OCI-LY1 (cell line): ENCODE results near the gene ZNF160.

Experiments
- H2AFZ ChIP-seq: fragments of 200-600 bp; sonication (generic), shearing (Covaris generic); 2 replicates; pipeline ENCODE4 v1.6.0; 2014; ENCODE audit warnings: antibody characterized with exemption, mild to moderate bottlenecking, low read length
- H3F3A ChIP-seq: fragments of 200-600 bp; sonication (generic), shearing (Covaris generic); 2 replicates; pipeline ENCODE4 v1.6.0; 2014; ENCODE audit warnings: mild to moderate bottlenecking, antibody characterized with exemption, low read length, moderate library complexity; ENCODE audit not compliant: insufficient read depth
- H3K27ac ChIP-seq: fragments of 200-600 bp; sonication (generic); 2 replicates; pipeline ENCODE4 v1.5.1; 2014; ENCODE audit warnings: low read length, mixed run types, mild to moderate bottlenecking, low read depth; ENCODE audit not compliant: poor library complexity, severe bottlenecking
- H3K27me3 ChIP-seq: fragments of 200-600 bp; sonication (generic); 2 replicates; pipeline ENCODE4 v1.6.0; 2014; ENCODE audit warnings: antibody characterized with exemption, mild to moderate bottlenecking, low read length, moderate library complexity; ENCODE audit not compliant: insufficient read depth
- H3K36me3 ChIP-seq: fragments of 200-600 bp; sonication (generic); 2 replicates; pipeline ENCODE4 v1.6.1; 2014; ENCODE audit warnings: mild to moderate bottlenecking, antibody characterized with exemption, low read length, moderate library complexity, mixed read lengths; ENCODE audit not compliant: insufficient read depth
- H3K4me1 ChIP-seq: fragments of 200-600 bp; sonication (generic); 2 replicates; pipeline ENCODE4 v1.5.1; 2014; ENCODE audit warnings: mild to moderate bottlenecking, low read length, moderate library complexity; ENCODE audit not compliant: insufficient read depth, severe bottlenecking
- H3K4me2 ChIP-seq: fragments of 200-600 bp; sonication (generic), shearing (Covaris generic); 2 replicates; pipeline ENCODE4 v1.6.1; 2014; ENCODE audit warnings: low read length
- H3K4me3 ChIP-seq: fragments of 200-600 bp; sonication (generic); 2 replicates; pipeline ENCODE4 v1.5.1; 2014; ENCODE audit warnings: low read length, low read depth, mild to moderate bottlenecking, mixed read lengths; ENCODE audit not compliant: poor library complexity, severe bottlenecking
- H3K79me2 ChIP-seq: fragments of 200-600 bp; shearing (Covaris generic); 2 replicates; pipeline ENCODE4 v1.6.1; 2016; ENCODE audit warnings: mixed run types, low read length, mixed read lengths; ENCODE audit not compliant: insufficient read depth
- H3K9ac ChIP-seq: fragments of 200-600 bp; sonication (generic), shearing (Covaris generic); 2 replicates; pipeline ENCODE4 v1.6.1; 2014; ENCODE audit warnings: mild to moderate bottlenecking, low read length, mixed read lengths
- H3K9me2 ChIP-seq: fragments of 200-600 bp; sonication (generic), shearing (Covaris generic); 2 replicates; pipeline ENCODE4 v1.6.1; 2014; ENCODE audit warnings: low read depth, mild to moderate bottlenecking, low read length, mixed read lengths
- H3K9me3 ChIP-seq: fragments of 200-600 bp; shearing (Covaris generic); 2 replicates; pipeline ENCODE4 v1.6.1; 2014; ENCODE audit warnings: low read length, mixed read lengths
- H4K20me1 ChIP-seq: fragments of 200-600 bp; sonication (generic), shearing (Covaris generic); 2 replicates; pipeline ENCODE4 v1.6.0; 2016; ENCODE audit warnings: mild to moderate bottlenecking, low read length; ENCODE audit not compliant: insufficient read depth
- EZH2 ChIP-seq: fragments of 200-600 bp; sonication (generic), shearing (Covaris generic); IDR thresholded peaks from 2 replicates; pipeline ENCODE4 v1.8.0; 2017; ENCODE audit warnings: borderline replicate concordance, mixed run types, mild to moderate bottlenecking, antibody characterized with exemption, low read length, moderate library complexity, mixed read lengths
- TF ChIP-seq, protein P1 (sequence below): fragments of 200-600 bp; sonication (generic), shearing (Covaris generic); IDR thresholded peaks from 2 replicates; pipeline ENCODE4 v1.5.1; 2017; ENCODE audit warnings: mild to moderate bottlenecking, antibody characterized with exemption, low read length, moderate library complexity, mixed read lengths

ZNF160 gene

DNA sequence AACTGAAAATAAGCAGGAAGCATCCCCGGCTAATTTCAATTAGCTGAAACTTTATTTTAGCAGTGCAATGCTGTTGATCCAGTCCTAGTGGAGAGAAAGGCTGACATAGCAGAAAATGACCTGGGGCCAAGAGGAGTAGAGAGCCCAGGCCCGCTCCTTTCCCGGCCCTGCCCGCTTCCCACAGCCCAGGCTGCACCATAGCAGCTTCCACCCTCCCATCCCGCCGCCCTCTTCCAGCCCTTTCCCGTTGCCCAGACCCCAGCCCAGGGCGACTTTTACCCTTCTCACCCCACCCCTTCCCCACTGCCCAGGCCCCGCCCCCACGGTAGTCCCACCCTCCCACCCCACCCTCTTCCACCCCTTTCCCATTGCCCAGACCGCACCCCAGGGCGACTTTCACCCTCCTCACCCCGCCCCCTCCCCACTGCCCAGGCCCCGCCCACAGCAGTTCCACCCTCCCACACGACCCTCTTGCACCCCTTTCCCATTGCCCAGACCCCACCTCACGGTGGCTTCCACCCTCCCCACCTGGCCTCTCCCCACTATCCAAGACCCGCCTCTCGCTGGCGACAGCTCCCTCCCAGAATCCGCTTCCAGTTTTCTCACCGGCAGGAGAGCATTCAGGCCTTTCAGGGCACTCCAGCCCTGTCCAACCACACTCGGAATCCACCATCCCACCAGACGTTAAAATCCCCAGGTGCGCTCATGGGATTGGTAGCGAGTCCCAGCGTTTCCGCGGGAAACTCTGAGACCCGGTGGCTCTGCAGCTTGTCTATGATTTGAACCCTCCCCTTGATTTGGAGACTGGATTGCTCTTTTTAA is 8.3 kb downstream of the ZNF160 start:
- TF ChIP-seq, protein P1, sequence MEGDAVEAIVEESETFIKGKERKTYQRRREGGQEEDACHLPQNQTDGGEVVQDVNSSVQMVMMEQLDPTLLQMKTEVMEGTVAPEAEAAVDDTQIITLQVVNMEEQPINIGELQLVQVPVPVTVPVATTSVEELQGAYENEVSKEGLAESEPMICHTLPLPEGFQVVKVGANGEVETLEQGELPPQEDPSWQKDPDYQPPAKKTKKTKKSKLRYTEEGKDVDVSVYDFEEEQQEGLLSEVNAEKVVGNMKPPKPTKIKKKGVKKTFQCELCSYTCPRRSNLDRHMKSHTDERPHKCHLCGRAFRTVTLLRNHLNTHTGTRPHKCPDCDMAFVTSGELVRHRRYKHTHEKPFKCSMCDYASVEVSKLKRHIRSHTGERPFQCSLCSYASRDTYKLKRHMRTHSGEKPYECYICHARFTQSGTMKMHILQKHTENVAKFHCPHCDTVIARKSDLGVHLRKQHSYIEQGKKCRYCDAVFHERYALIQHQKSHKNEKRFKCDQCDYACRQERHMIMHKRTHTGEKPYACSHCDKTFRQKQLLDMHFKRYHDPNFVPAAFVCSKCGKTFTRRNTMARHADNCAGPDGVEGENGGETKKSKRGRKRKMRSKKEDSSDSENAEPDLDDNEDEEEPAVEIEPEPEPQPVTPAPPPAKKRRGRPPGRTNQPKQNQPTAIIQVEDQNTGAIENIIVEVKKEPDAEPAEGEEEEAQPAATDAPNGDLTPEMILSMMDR = no peak
- no peak for TF ChIP-seq EZH2
- H3K9me2 ChIP-seq = no peaks in the 10 kb centered on the region
- H3K79me2 ChIP-seq = peaks cover 15% of the 10 kb centered on the region; the same call in 1 of the 2 replicates
- no peak overlapping the region for H3K4me3 ChIP-seq
- no peaks in the 10 kb centered on the region for H3F3A ChIP-seq
- H3K4me1 ChIP-seq = no peaks in the 10 kb centered on the region
- no peaks in the 10 kb centered on the region for H4K20me1 ChIP-seq
- H2AFZ ChIP-seq = no peak overlapping the region
- H3K27me3 ChIP-seq = no peaks in the 10 kb centered on the region
- peaks cover 2% of the 10 kb centered on the region; the same call in 1 of the 2 replicates for H3K9me3 ChIP-seq
- peaks cover 85% of the 10 kb centered on the region for H3K36me3 ChIP-seq
- H3K27ac ChIP-seq = no peak overlapping the region
- no peak overlapping the region for H3K4me2 ChIP-seq
- H3K9ac ChIP-seq = no peak overlapping the region

DNA sequence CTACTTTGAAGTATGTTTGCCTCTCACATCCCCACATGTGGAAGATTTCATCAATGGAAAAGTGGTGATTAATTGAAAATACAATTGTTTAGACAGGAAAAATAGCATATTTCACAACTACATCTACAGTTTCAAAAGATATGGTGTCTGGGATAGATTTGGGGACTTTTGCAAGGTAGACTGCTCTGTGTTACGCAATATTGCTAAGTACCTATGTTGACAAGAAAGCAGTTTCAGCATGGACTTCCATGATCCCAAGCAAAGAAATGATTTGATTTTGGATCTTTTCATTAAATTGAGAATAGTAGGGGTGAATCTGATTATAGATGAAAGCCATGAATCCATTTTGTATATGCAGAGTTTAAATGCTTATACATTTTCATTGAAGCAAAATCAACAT is 10.5 kb downstream of the ZNF160 start:
- H4K20me1 ChIP-seq = no peaks in the 10 kb centered on the region
- TF ChIP-seq EZH2 = no peak
- TF ChIP-seq, protein P1 = no peak
- H3K27ac ChIP-seq = no peak overlapping the region
- H3K79me2 ChIP-seq = peaks cover 3% of the 10 kb centered on the region; the same call in 1 of the 2 replicates
- no peaks in the 10 kb centered on the region for H3F3A ChIP-seq
- no peak overlapping the region for H3K4me3 ChIP-seq
- no peak overlapping the region for H3K9ac ChIP-seq
- no peaks in the 10 kb centered on the region for H3K9me2 ChIP-seq
- no peak overlapping the region for H2AFZ ChIP-seq
- no peaks in the 10 kb centered on the region for H3K4me1 ChIP-seq
- H3K36me3 ChIP-seq = peaks cover 82% of the 10 kb centered on the region
- H3K9me3 ChIP-seq = no peaks in the 10 kb centered on the region
- no peak overlapping the region for H3K4me2 ChIP-seq
- H3K27me3 ChIP-seq = no peaks in the 10 kb centered on the region

DNA sequence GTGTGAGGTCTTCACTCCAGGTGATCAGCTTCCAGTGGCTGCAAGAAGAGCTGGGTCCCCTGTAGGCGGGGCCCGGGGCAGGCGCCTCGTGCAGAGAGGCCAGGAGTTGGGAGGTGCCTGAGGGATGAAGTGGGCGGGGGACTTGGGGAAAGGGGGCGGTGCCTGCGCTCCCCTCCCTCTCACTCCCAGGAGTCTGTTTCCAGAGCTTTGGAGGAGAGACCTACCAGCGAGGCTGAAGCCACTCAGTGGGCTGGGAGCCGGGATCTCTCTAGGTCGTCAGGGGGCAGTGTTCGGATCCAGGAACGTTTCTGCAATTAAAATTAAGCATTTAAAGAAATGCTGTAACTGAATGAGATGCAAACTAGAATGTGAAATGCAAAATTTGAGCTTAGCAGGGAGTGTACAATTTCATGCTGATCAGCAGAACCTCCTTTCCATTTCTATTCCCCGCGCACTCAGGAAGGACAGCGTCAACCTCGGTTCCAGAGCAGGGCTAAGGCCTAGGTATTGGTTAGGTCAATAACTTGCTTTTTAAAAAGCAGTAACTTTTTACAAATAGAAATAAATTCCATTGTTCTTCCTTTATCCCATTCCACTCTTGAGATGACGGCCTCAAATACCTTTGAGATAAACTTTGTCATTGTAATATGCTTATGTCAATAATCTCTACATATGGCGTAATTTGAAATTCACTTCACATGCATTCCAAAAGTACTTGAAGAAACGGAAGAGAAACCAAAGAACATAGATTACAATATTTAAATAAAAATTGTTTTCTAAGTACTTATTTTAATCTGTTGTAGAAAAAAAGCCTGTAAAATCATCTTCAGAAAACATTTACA is 11.6 kb downstream of the ZNF160 start:
- H3K79me2 ChIP-seq = no peaks in the 10 kb centered on the region
- H3K36me3 ChIP-seq = peaks cover 84% of the 10 kb centered on the region
- TF ChIP-seq EZH2 = no peak
- TF ChIP-seq, protein P1 = no peak
- H3K27ac ChIP-seq = no peak overlapping the region
- H3F3A ChIP-seq = no peaks in the 10 kb centered on the region
- no peak overlapping the region for H3K4me2 ChIP-seq
- H3K4me1 ChIP-seq = no peaks in the 10 kb centered on the region
- no peak overlapping the region for H2AFZ ChIP-seq
- H4K20me1 ChIP-seq = no peaks in the 10 kb centered on the region
- no peaks in the 10 kb centered on the region for H3K27me3 ChIP-seq
- H3K9ac ChIP-seq = no peak overlapping the region
- no peak overlapping the region for H3K4me3 ChIP-seq
- no peaks in the 10 kb centered on the region for H3K9me3 ChIP-seq
- H3K9me2 ChIP-seq = no peaks in the 10 kb centered on the region
